Upper lobe of left lung (tissue), 4 donors: ENCODE measurements around the gene TRAPPC3.

Experiments
- CTCF ChIP-seq, 6 experiments: fragments of 450-650 bp in 4 of 6; fragments of 200-600 bp in 2 of 6; sonication (generic) in 2 of 6; IDR thresholded peaks; one replicate each; pipeline ENCODE4 v1.5.1; 2016 to 2019; ENCODE audit warnings: antibody characterized with exemption in 6 of 6
- POLR2A ChIP-seq, 4 donors: fragments of 450-650 bp; IDR thresholded peaks; one replicate each; pipeline ENCODE4 v1.5.1; 2016 to 2017; ENCODE audit warnings: antibody characterized with exemption in 4 of 4, mild to moderate bottlenecking in 2 of 4

DNA sequence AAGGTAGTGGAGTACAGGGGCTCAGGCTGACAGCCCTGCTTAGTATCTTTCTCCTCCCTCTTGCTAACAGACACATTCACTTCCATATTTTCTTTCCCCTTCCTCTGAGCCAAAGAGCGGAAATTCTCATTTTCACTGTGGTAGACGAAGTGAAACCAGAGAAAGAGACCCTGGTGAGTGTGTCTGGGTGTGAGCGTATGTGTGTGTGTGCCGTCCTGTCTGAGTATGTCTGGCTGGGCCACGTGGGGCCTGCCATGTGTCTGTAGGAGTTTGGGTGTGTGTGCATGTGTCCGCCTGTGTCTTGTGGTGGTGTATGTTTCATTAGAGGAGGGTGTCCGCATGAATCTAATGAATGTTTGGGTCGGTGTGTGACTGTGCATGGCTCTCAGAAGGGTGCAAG, 25.9 kb downstream of the TRAPPC3 start:
- TF ChIP-seq CTCF (IDR thresholded peaks at IDR 0.05), result no peak
- no peak for TF ChIP-seq POLR2A (IDR thresholded peaks at IDR 0.05)
